Renal pelvis (tissue), 4 donors: Measurements from ENCODE around the gene DTNBP1. TPM values are rescaled to one million over a fixed set of nuclear protein-coding genes. Genes with fewer than 3 reads are reported as not detected.

ENCODE experiments used
- DNase-seq: peaks from one replicate; pipeline ENCODE4 v3.0.0-alpha.2; 2013
- polyA plus RNA-seq, 3 donors: library from polyadenylated mRNA; unstranded; fragments of 120-200 nt; gene quantifications; one replicate each; pipeline ENCODE4 v1.2.1, GENCODE V29; 2013; ENCODE audit not compliant: insufficient read length in 3 of 3

DTNBP1 gene
- polyA plus RNA-seq, 3 donors: 20.7 to 27.5 (median 22.8) TPM

GRCh38 chr6:15535495-15536197 lies 127.2 kb downstream of the DTNBP1 start:
- no peak for DNase-seq

- DNase-seq: no peak
Observed at GRCh38 chr6:15534974-15535373, 127.9 kb downstream of the DTNBP1 start.

GRCh38 chr6:15533379-15534026 lies 129.3 kb downstream of the DTNBP1 start:
- no peak for DNase-seq

DNA sequence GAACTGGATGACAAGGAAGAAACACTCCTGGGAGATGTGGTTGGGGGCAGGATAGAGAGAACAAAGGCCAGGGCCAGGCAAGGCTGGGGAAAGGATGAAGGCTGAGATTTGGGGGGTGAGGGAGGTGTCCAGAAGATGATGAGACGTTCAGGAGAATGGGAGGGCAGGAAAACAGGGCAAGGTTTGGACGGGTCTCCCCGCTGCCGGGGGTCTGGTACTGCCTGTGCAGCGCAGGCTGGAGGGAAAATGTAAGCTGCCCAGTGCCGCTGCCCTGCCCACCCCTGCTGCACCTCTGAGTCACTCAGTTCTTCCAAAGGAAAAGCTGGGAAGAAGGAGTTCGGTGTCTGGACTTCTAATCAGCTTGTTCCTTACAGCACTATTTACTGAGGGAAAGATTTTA lies 130.9 kb downstream of the DTNBP1 start:
- no peak for DNase-seq

- DNase-seq: no peak
Observed at GRCh38 chr6:15530411-15530810, 132.4 kb downstream of the DTNBP1 start.

GRCh38 chr6:15528870-15529269 lies 134.0 kb downstream of the DTNBP1 start:
- DNase-seq: no peak

- DNase-seq: no peak
Observed at GRCh38 chr6:15527838-15528617, 134.8 kb downstream of the DTNBP1 start.

GRCh38 chr6:15526212-15526701 lies 136.6 kb downstream of the DTNBP1 start:
- DNase-seq: no peak

DNA sequence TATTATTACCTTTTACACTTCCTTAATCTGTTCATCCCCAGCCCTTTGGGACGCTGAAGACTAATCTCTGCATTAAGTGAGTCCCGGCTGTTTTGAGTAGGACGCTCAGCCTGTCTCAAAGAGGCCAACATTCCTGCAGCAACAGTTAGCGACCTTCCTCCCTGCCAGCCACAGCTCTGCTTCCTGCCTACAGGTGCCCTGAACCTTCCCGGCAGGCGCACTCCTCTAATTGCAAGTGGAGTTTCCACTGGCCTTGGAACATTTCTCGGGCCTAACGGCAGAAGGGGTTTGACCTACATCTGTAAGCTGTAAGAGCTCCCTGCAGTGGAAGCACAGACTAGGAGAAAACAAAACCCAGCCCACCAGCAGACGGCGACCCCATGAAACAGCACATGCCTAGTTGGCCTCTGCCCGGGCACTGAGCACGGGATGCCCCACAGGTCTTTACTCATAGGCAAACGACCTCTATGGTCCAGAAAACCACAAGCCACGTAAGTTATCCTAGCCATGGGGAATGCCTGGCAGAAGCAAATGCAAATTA lies 137.9 kb downstream of the DTNBP1 start:
- no peak for DNase-seq

- DNase-seq: no peak
Observed at GRCh38 chr6:15523679-15524630, 138.9 kb downstream of the DTNBP1 start.

DNA sequence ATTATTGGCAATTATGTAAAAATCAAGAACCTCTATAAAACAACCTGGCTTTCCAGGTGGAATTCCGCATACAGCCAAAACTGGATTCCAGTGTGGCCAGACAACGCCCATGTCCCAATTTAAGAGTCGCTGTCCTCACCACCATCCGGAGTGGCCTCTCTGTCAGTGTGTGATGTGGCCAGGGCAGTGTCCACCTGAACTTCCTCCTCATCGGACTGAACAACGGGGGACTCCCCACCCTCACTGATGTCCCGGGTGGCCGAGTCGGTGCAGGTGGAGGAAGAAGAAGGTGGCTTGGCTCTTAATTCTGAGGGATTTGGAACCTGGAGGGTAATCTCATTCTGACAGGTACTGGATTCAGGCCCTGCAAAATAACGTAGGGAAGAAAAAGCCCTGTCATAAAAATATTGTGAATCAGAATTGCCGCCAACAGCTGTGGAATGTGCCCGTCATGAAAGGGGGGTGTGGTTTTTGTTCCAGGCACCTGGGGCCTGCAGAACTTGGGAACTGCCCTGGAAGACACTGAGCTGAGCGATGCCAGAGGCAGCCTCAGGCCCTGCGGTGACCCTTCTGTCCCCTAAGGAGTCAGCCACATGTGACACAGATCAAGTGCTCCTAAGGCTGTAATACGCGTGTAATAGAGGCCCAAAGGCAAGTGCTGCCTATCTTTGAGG lies 139.8 kb downstream of the DTNBP1 start:
- DNase-seq: no peak

GRCh38 chr6:15522427-15522826 lies 140.4 kb downstream of the DTNBP1 start:
- no peak for DNase-seq

DNA sequence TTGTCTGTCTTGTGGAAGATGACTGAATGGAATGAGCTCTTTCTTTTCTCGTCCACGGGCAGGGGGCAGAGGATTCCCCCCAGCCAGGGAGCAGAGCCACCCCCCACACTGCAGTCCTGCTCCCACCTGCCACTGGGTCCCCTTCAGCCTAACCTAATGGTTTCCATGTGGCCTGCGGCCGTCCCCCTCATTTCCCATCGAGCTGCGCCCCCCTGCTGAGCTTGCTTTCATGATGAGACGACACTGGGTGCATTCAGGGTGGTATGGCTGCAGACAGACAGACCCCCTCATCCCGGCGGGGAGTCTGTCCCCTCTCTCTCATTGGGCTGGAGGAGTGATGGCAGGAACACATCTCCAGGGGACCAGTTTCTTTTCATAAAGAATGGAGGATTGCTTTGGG lies 140.8 kb downstream of the DTNBP1 start:
- no peak for DNase-seq

DNA sequence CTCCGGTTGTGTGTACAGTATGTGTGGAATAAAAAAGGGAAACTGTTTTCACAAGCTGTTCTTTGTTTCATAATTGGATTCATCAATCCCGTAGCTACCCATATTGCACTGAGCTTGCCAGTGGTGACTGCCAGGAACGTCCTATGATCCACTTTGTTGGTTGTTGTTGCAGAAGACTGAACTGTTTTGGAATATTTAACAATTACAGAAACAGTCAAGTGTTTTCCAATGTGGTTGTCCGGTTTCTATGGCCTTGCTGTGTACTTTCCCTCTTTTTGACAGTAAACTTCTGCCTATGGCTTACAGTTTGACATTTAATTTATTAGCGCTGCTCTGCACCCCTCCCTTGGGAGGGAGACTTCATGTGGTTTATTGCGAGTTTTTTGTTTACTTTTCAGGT lies 141.2 kb downstream of the DTNBP1 start:
- no peak for DNase-seq

- DNase-seq: no peak
Observed at GRCh38 chr6:15520626-15521203, 142.1 kb downstream of the DTNBP1 start.

DNA sequence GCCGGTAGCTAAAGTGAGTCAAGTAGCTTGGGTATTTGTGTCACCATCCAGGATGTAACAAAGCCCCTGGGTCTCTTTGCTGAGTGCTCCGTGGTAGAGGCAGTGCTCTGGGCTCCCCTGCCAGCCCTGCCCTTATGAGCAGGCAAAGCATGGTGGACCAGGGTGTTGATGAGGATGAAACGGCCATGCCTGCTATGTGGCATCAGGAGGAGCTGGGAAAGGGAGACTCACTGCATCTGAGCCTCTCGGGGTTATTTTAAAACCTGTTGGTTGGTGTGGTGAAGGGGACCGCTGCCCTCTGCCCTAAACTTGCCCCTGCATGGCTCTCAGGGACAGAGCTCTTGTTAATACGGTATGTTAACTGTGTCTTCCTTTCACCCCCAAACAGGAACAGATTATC lies 143.1 kb downstream of the DTNBP1 start:
- no peak for DNase-seq

- DNase-seq: no peak
Observed at GRCh38 chr6:15518878-15519277, 143.9 kb downstream of the DTNBP1 start.

GRCh38 chr6:15518057-15518456 lies 144.8 kb downstream of the DTNBP1 start:
- DNase-seq: no peak

GRCh38 chr6:15517600-15517999 lies 145.2 kb downstream of the DTNBP1 start:
- no peak for DNase-seq

GRCh38 chr6:15516923-15517560 lies 145.8 kb downstream of the DTNBP1 start:
- DNase-seq: no peak
